ENCODE results near the gene MPG. TPM values are rescaled to one million over a fixed set of nuclear protein-coding genes. Genes with fewer than 3 reads are reported as not detected.

The MPG gene
- total RNA-seq, 2 donors from 2014 or later = 111 to 138 TPM

GRCh38 chr16:50769-51591 lies 27.0 kb upstream of the MPG start:
- peaks cover 3% of the 10 kb centered on the region for H3K4me1 ChIP-seq (replicated peaks)
- DNase-seq (ENCODE audit: low spot score) = no peak
- H3K36me3 ChIP-seq = no peaks in the 10 kb centered on the region
- no peaks in the 10 kb centered on the region for H3K27me3 ChIP-seq (replicated peaks; ENCODE audit: insufficient read depth)
- 88% methylated on average over 15 of the region's 15 CpGs for WGBS
- no peaks in the 10 kb centered on the region for H3K9me3 ChIP-seq
- intact Hi-C loops (cut with DNase I) = no loop called here
- no peak overlapping the region for H3K27ac ChIP-seq
- no peak for TF ChIP-seq POLR2A (IDR thresholded peaks at IDR 0.05)
- TF ChIP-seq POLR2AphosphoS5 (IDR thresholded peaks at IDR 0.05) = no peak
- TF ChIP-seq CTCF (IDR thresholded peaks at IDR 0.05) = no peak
- no peak overlapping the region for H3K4me3 ChIP-seq

- peak within 1 kb of the TSS; percentile 66 to 79 for H3K4me3 ChIP-seq
- H3K27ac ChIP-seq = peak within 1 kb of the TSS; percentile 58 to 65
- H3K27me3 ChIP-seq (replicated peaks; ENCODE audit: insufficient read depth) = no peaks in the 10 kb centered on the region
- DNase-seq (ENCODE audit: low spot score) = peak; percentile 99
- peaks cover 0 to 7% of the 10 kb centered on the region in 2 donors for H3K36me3 ChIP-seq
- WGBS = under 1% methylated on average over 89 of the region's 91 CpGs
- intact Hi-C loops (cut with DNase I) = no loop called here
- TF ChIP-seq POLR2A (IDR thresholded peaks at IDR 0.05) (peak; percentile 62), CTCF (IDR thresholded peaks at IDR 0.05) (peak in 1 of 4 experiments; percentile 32), POLR2AphosphoS5 (IDR thresholded peaks at IDR 0.05) (peak; percentile 84)
- H3K4me1 ChIP-seq (replicated peaks) = no peaks in the 10 kb centered on the region
- no peaks in the 10 kb centered on the region for H3K9me3 ChIP-seq
Measured at GRCh38 chr16:53346-54236, 24.4 kb upstream of the MPG start, which contains the start of the genes POLR3K and SNRNP25. Gene POLR3K, minus strand, starts transcription at chr16:53608. Its CDS starts 22 bp downstream, at chr16:53586. Gene SNRNP25, plus strand, starts transcription at chr16:53828. Its CDS starts 189 bp downstream, at chr16:54017.

- H3K27ac ChIP-seq = peak overlapping the region; percentile 56 to 65
- H3K9me3 ChIP-seq = no peaks in the 10 kb centered on the region
- H3K4me1 ChIP-seq (replicated peaks) = no peaks in the 10 kb centered on the region
- H3K4me3 ChIP-seq = peak overlapping the region; percentile 66 to 79
- H3K27me3 ChIP-seq (replicated peaks; ENCODE audit: insufficient read depth) = no peaks in the 10 kb centered on the region
- H3K36me3 ChIP-seq = peaks cover 0 to 12% of the 10 kb centered on the region in 2 donors
- DNase-seq (ENCODE audit: low spot score) = no peak
- intact Hi-C loops (cut with DNase I) = no loop called here
- WGBS = 46% methylated on average over 12 of the region's 12 CpGs
- no peak for TF ChIP-seq CTCF (IDR thresholded peaks at IDR 0.05)
Measured at GRCh38 chr16:54237-54581, 23.8 kb upstream of the MPG start.

- Histone ChIP-seq H3K27ac (no peak overlapping the region), H3K4me3 (no peak overlapping the region), H3K4me1 (replicated peaks) (no peaks in the 10 kb centered on the region), H3K27me3 (replicated peaks; ENCODE audit: insufficient read depth) (no peaks in the 10 kb centered on the region), H3K36me3 (peaks cover 0 to 26% of the 10 kb centered on the region in 2 donors), H3K9me3 (no peaks in the 10 kb centered on the region)
- TF ChIP-seq POLR2A (IDR thresholded peaks at IDR 0.05) (no peak), POLR2AphosphoS5 (IDR thresholded peaks at IDR 0.05) (no peak), CTCF (IDR thresholded peaks at IDR 0.05) (no peak)
- DNase-seq (ENCODE audit: low spot score) = no peak
- WGBS = 85% methylated on average over 11 of the region's 11 CpGs
- intact Hi-C loops (cut with DNase I) = no loop called here
Measured at GRCh38 chr16:55571-56136, 22.4 kb upstream of the MPG start.
